HG02571 (cell line): ENCODE results near the gene IPO13.
A peak's percentile ranks its signal among the peaks of the same experiment; 100 is the strongest.

Source experiments
- ATAC-seq: cut with Tn5 transposase; IDR thresholded peaks from one replicate; pipeline ENCODE4 v1.9.1; 2021; ENCODE audit warnings: mild to moderate bottlenecking, moderate library complexity; ENCODE audit not compliant: unreplicated experiment

The IPO13 gene

DNA sequence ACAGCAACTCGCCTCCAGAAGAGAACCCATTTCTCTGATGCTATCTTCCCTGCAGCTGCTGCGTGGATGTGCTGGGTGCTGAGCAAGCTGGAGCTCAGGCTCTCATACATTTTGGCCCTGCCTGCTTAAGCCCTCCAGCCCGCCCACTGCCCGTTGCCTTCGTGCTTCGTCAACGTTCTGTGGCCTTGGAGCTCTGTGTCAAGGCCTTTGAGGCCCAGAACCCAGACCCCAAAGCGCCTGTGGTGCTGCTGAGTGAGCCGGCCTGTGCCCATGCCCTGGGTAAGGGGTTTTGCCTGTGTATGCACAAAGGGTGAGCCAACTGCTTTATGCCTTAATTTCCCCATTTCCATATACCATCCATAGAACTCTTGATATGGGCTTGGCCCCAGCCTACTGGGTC is 24.2 kb downstream of the IPO13 start:
- no peak for ATAC-seq

- no peak for ATAC-seq
Observed at GRCh38 chr1:43971336-43971980, 24.7 kb downstream of the IPO13 start.

GRCh38 chr1:43973981-43974442 is 27.3 kb downstream of the IPO13 start:
- no peak for ATAC-seq

- ATAC-seq, result peak; percentile 61
Observed at GRCh38 chr1:43974443-43975248, 27.9 kb downstream of the IPO13 start, which contains the start of gene ATP6V0B. TSS of gene ATP6V0B (plus strand) at chr1:43974960. CDS start at chr1:43975041, 81 bp downstream.

GRCh38 chr1:43975249-43975961 is 28.7 kb downstream of the IPO13 start:
- no peak for ATAC-seq

DNA sequence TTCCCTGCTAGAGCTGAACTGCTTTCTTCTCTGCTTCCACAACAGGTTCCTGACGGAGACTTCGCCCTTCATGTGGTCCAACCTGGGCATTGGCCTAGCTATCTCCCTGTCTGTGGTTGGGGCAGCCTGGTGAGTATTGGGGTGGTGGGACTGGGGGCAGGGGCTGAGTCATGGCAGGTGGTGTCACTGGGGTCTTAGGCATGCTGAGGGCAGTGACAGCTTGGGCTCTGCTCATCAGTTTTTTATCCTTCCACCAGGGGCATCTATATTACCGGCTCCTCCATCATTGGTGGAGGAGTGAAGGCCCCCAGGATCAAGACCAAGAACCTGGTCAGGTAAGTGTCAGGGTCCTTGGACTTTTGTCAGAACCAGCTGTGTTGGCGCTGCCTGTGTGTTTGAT is 29.3 kb downstream of the IPO13 start:
- no peak for ATAC-seq

DNA sequence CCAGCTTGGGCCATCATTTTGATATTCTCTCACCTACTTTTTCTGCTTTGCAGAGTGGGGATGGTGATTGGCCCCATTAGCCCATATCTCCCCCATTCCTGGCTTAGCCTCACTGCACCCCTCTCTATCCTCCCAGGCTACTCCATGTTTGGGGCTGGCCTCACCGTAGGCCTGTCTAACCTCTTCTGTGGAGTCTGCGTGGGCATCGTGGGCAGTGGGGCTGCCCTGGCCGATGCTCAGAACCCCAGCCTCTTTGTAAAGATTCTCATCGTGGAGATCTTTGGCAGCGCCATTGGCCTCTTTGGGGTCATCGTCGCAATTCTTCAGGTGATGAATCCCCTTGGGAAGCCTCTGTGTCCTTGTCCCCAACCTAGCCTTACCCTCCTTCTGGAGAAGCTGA is 30.1 kb downstream of the IPO13 start:
- no peak for ATAC-seq

DNA sequence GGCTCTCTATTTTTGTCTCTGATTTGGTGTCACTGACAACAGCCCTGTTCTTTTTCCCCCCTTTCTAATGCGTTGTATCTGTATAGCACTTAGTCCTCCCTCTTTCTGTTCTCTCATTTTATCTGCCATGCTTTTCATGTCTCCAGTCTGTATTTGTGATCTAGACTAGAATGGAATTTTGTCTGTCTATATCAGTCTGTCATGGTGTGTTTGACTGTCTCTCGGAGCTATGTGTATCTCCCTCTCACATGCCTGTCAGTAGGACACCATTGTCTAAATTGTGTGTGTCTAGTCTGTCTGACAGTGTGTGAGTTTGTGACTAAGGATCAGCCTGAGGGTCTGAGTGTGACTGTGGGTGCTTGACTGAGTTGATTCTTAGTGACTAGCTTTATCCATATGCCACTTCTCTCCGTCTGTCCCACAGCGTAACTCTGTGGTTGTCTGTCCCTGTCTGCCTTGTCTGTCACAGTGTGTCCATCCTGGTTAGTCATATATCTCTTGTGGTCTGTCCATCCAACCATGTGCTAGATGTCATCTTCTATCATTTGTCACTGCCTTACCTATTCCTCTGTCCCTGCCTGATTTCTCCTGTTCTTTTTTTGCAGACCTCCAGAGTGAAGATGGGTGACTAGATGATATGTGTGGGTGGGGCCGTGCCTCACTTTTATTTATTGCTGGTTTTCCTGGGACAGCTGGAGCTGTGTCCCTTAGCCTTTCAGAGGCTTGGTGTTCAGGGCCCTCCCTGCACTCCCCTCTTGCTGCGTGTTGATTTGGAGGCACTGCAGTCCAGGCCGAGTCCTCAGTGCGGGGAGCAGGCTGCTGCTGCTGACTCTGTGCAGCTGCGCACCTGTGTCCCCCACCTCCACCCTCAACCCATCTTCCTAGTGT is 30.9 kb downstream of the IPO13 start:
- ATAC-seq, result no peak

DNA sequence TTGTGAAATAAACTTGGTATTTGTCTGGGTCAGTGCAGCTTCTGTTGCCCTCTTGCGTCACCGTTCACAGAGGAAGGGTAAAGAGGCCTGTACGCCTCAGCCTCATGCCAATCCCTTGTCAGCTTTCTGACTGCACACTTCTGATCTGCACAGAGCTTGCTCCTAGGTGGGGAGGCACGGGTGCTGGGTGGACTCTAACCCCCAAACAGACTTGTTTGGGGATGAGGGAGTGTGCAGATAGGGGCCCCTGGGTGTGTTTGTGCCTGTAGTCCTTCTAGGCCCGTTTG is 31.5 kb downstream of the IPO13 start:
- no peak for ATAC-seq

- no peak for ATAC-seq
Observed at GRCh38 chr1:43978551-43979260, 32.0 kb downstream of the IPO13 start, which contains the start of gene B4GALT2. TSS of gene B4GALT2 (plus strand) at chr1:43979210. CDS start at chr1:43981161, 1,951 bp downstream.

- ATAC-seq, result no peak
Observed at GRCh38 chr1:43979261-43979527, 32.4 kb downstream of the IPO13 start.

GRCh38 chr1:43979528-43980254 is 32.9 kb downstream of the IPO13 start:
- ATAC-seq, result no peak

DNA sequence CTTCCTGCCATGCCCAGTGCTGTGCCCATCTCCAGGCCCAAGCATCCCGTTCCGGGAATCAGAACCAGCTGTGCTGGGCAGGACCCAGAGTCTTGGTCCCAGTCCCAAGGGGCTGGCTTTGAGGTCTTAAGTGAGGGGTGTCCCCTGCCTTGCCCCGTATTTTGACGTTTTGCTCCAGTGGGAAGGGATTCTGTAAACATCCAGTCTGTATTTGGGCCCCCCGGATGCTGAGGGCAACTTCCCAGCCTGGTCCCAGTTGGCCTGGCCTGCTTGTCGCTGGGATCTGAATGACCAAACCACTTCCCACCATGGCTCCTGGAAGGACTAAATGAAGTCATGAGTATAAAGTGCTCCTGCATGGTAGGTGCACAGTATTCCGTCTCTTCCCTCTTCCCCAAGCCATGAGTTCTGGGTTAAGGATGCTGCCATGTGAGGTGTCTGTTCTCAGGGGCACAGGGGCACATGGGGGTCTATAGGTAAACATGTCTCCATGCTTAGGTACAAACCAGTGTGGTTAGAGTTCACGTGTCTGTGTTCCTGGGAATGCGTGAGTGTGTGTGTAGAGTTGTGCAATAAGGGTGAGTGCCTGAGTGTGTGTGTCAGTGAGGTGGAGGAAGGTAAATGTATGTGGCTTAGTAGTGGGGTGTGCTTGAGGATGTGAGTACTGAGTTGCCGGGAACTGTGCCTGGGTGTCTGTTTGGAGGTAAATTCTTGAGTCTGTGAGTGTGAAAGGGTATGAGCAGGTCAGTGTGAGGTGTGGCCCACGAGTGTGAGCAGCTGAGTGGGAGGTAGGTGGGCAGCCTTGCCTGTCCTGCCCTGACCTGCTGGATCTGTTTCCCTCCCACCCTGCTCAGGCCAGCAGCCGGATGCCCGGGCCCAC is 33.7 kb downstream of the IPO13 start:
- no peak for ATAC-seq

DNA sequence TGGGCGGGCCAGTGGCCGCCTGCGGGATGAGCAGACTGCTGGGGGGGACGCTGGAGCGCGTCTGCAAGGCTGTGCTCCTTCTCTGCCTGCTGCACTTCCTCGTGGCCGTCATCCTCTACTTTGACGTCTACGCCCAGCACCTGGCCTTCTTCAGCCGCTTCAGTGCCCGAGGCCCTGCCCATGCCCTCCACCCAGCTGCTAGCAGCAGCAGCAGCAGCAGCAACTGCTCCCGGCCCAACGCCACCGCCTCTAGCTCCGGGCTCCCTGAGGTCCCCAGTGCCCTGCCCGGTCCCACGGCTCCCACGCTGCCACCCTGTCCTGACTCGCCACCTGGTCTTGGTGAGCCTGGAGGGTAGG is 34.4 kb downstream of the IPO13 start:
- no peak for ATAC-seq

DNA sequence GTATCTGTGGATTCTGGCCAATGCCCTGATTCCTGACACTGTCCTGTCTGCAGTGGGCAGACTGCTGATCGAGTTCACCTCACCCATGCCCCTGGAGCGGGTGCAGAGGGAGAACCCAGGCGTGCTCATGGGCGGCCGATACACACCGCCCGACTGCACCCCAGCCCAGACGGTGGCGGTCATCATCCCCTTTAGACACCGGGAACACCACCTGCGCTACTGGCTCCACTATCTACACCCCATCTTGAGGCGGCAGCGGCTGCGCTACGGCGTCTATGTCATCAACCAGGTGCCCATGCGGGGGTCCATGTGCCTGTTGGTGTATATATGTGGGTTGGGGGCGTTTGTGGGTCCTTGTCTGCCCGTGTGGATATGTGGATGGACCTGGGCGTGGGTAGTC is 34.9 kb downstream of the IPO13 start:
- ATAC-seq, result no peak

GRCh38 chr1:43982241-43982640 is 35.5 kb downstream of the IPO13 start:
- ATAC-seq, result no peak

DNA sequence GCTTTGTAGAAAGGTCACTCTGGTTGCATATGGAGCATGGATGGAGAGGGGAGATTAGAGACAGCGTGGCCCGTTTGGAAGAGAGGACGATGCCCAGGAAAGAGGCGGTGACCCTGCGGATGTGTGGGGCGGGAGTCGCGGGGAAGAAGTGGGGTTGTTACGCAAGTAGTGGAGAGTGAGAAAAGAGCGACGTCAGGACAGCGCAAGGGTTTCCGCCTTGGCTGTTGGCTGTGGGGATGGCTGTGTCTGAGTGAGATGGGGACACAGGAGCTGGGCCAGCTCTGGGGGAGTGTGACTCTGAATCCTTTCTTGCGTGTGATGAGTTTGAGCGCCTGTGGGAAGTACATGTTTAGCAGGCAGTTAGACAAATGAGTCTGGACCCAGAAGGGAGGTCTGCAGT is 36.1 kb downstream of the IPO13 start:
- no peak for ATAC-seq

DNA sequence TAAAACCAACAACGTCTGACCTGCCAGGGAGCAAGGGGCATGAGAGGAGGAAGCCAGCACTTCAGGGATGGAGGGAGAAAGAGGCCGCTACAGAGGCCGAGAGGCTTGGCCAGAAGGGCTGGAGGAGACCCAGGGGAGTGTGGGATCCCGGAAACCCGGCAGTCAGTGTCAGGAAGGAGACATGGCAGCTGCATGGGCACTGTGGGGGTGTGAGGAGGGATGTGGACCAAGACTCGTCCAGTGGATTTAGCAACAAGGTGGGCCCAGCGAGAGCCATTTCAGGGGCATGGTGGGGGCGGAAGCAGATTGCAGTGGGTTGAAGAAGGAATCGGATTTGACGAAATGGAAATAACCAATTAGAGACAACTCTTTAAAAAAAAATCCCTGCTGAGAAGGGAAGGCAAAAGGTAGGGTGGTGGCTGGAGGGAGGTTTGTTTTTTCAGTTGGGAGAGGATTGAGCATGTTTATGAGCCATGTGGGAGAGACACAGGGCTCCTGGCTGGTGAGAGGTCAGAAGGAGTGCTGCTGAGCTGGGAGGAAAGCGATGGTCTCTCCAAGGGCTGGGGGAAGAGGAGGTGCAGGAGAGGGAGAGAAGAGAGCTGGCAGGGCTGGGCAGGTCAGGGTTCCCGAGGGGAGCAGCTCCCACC is 36.6 kb downstream of the IPO13 start:
- no peak for ATAC-seq
